Activated CD8-positive, alpha-beta T cell treated with anti-CD3 and anti-CD28 coated beads for 36 hours (primary cell): ENCODE data around the gene AGAP1. TPM values are rescaled to one million over a fixed set of nuclear protein-coding genes. Genes with fewer than 3 reads are reported as not detected.

ENCODE experiments used
- ATAC-seq: fragments of 200-7000 bp; cut with Tn5 transposase; one replicate; pipeline ENCODE4 v1.10.0; 2021; ENCODE audit warnings: mild to moderate bottlenecking, moderate library complexity
- CTCF ChIA-PET: fragments of 350-600 bp; sonication (Branson Sonifier 250); formaldehyde crosslinking; loops from one replicate; lab custom pipeline; 2021; ENCODE audit warnings: antibody characterized with exemption; lab: Charles Lee
- POLR2A ChIA-PET: fragments of 350-600 bp; sonication (Branson Sonifier 250); formaldehyde crosslinking; loops from one replicate; lab custom pipeline; 2021; ENCODE audit warnings: antibody characterized with exemption; lab: Charles Lee
- DNase-seq: peaks from one replicate; pipeline ENCODE4 v3.0.0-alpha.2; 2020
- H3K27ac Mint-ChIP-seq: one replicate; pipeline ENCODE4 v1.8.0; 2021; ENCODE audit warnings: mild to moderate bottlenecking, mixed read lengths
- H3K27me3 Mint-ChIP-seq: one replicate; pipeline ENCODE4 v1.8.0; 2021; ENCODE audit warnings: mixed read lengths
- H3K36me3 Mint-ChIP-seq: one replicate; pipeline ENCODE4 v1.8.0; 2021; ENCODE audit warnings: low read depth, mixed read lengths
- H3K4me1 Mint-ChIP-seq: one replicate; pipeline ENCODE4 v1.8.0; 2021; ENCODE audit warnings: low read depth, mixed read lengths
- H3K4me3 Mint-ChIP-seq: one replicate; pipeline ENCODE4 v1.8.0; 2021; ENCODE audit warnings: mild to moderate bottlenecking, moderate library complexity, mixed read lengths
- H3K9me3 Mint-ChIP-seq: one replicate; pipeline ENCODE4 v1.8.0; 2021; ENCODE audit warnings: mixed read lengths
- CTCF ChIP-seq: fragments of 200-600 bp; IDR thresholded peaks from one replicate; pipeline ENCODE4 v1.8.0; 2022; ENCODE audit warnings: antibody characterized with exemption, mild to moderate bottlenecking
- intact Hi-C: fragments of 100-400 bp; cut with micrococcal nuclease; formaldehyde crosslinking; loops from one replicate; pipeline ENCODE4 v1.10.0; 2022
- total RNA-seq, 2 experiments: library from RNA; stranded (reverse); gene quantifications; one replicate each; pipeline ENCODE4 v1.2.3, GENCODE V29; 2021

AGAP1 gene
- total RNA-seq, 2 experiments from 2014 or later: 2.5 to 2.9 TPM

- Mint-ChIP-seq H3K27me3 (no peaks in the 10 kb centered on the region), H3K4me1 (no peaks in the 10 kb centered on the region), H3K36me3 (no peaks in the 10 kb centered on the region), H3K9me3 (no peaks in the 10 kb centered on the region), H3K4me3 (no peak overlapping the region), H3K27ac (no peak overlapping the region)
- no peak for DNase-seq
- ChIA-PET POLR2A (no interaction called here), CTCF (no interaction called here)
- intact Hi-C loops: no loop called here
- ATAC-seq: no peak
- no peak for TF ChIP-seq CTCF
Measured at GRCh38 chr2:235968616-235969324, 474.9 kb downstream of the AGAP1 start.

GRCh38 chr2:235970204-235971040, 476.6 kb downstream of the AGAP1 start:
- no peaks in the 10 kb centered on the region for H3K27me3 Mint-ChIP-seq
- no peaks in the 10 kb centered on the region for H3K4me1 Mint-ChIP-seq
- intact Hi-C loops: no loop called here
- H3K9me3 Mint-ChIP-seq: no peaks in the 10 kb centered on the region
- TF ChIP-seq CTCF: no peak
- DNase-seq (no peak), ATAC-seq (no peak)
- no peak overlapping the region for H3K4me3 Mint-ChIP-seq
- ChIA-PET CTCF (no interaction called here), POLR2A (no interaction called here)
- no peaks in the 10 kb centered on the region for H3K36me3 Mint-ChIP-seq
- no peak overlapping the region for H3K27ac Mint-ChIP-seq

- H3K9me3 Mint-ChIP-seq: no peaks in the 10 kb centered on the region
- CTCF ChIA-PET: no interaction called here
- H3K36me3 Mint-ChIP-seq: no peaks in the 10 kb centered on the region
- no peaks in the 10 kb centered on the region for H3K4me1 Mint-ChIP-seq
- no peak for DNase-seq
- no peaks in the 10 kb centered on the region for H3K27me3 Mint-ChIP-seq
- H3K4me3 Mint-ChIP-seq: no peak overlapping the region
- no peak overlapping the region for H3K27ac Mint-ChIP-seq
- no peak for ATAC-seq
- POLR2A ChIA-PET: no interaction called here
- TF ChIP-seq CTCF: no peak
- intact Hi-C loops: no loop called here
Measured at GRCh38 chr2:235976516-235976915, 482.7 kb downstream of the AGAP1 start.

GRCh38 chr2:235976956-235977355, 483.1 kb downstream of the AGAP1 start:
- ChIA-PET POLR2A (interaction anchor here (1.1 kb wide), 1 partner anchor 34 kb away, joined by 3 read pairs; no protein-coding TSS in a partner anchor), CTCF (no interaction called here)
- H3K36me3 Mint-ChIP-seq: no peaks in the 10 kb centered on the region
- no peak overlapping the region for H3K4me3 Mint-ChIP-seq
- H3K27ac Mint-ChIP-seq: no peak overlapping the region
- DNase-seq (no peak), ATAC-seq (no peak)
- no peaks in the 10 kb centered on the region for H3K4me1 Mint-ChIP-seq
- TF ChIP-seq CTCF: no peak
- intact Hi-C loops: no loop called here
- no peaks in the 10 kb centered on the region for H3K9me3 Mint-ChIP-seq
- no peaks in the 10 kb centered on the region for H3K27me3 Mint-ChIP-seq

- intact Hi-C loops: no loop called here
- no peak for TF ChIP-seq CTCF
- ChIA-PET CTCF (no interaction called here), POLR2A (interaction anchor here (1.1 kb wide), 1 partner anchor 35 kb away, joined by 3 read pairs; no protein-coding TSS in a partner anchor)
- H3K27ac Mint-ChIP-seq: no peak overlapping the region
- no peaks in the 10 kb centered on the region for H3K4me1 Mint-ChIP-seq
- no peak for DNase-seq
- no peaks in the 10 kb centered on the region for H3K36me3 Mint-ChIP-seq
- no peaks in the 10 kb centered on the region for H3K27me3 Mint-ChIP-seq
- ATAC-seq: no peak
- no peak overlapping the region for H3K4me3 Mint-ChIP-seq
- H3K9me3 Mint-ChIP-seq: no peaks in the 10 kb centered on the region
Measured at GRCh38 chr2:235977445-235977844, 483.6 kb downstream of the AGAP1 start.
